ENCODE results near the gene CTXND2. TPM values are rescaled to one million over a fixed set of nuclear protein-coding genes. Genes with fewer than 3 reads are reported as not detected.
"Not testable (repeated sequence)": the region's sequence is repeated elsewhere in the genome, so short reads cannot be mapped to it uniquely, and the experiment has no call there.

Gene CTXND2
- total and polyA plus RNA-seq, 10 donors, result not detected

GRCh38 chr1:150881331-150882070 is 5.4 kb upstream of the CTXND2 start:
- H3K27ac ChIP-seq, result peak overlapping the region in 6 of 8 donors; percentile 14 to 68 (median 54)
- TF ChIP-seq POLR2A (IDR thresholded peaks at IDR 0.05) (no peak), POLR2AphosphoS5 (IDR thresholded peaks at IDR 0.05) (no peak), CTCF (IDR thresholded peaks at IDR 0.05 in 8 of 11, conservative IDR thresholded peaks at IDR 0.05 in 3 of 11) (no peak)
- intact Hi-C loops (cut with DNase I; ENCODE audit: low total_unique reads), result loop anchor here (5.0 kb wide), 1 partner anchor 41 kb away; no protein-coding TSS in a partner anchor
- peaks cover 0 to 27% (median 11%) of the 10 kb centered on the region in 6 donors for H3K4me1 ChIP-seq
- 40 to 79% (median 63%) methylated on average over 2 of the region's 2 CpGs for WGBS, 5 donors
- no peak overlapping the region for H3K4me3 ChIP-seq
- no peaks in the 10 kb centered on the region for H3K27me3 ChIP-seq (replicated peaks in 1 of 7)
- no peaks in the 10 kb centered on the region for H3K36me3 ChIP-seq
- DNase-seq, result no peak
- H3K9me3 ChIP-seq, result no peaks in the 10 kb centered on the region

GRCh38 chr1:150883121-150883520 is 3.8 kb upstream of the CTXND2 start:
- H3K27me3 ChIP-seq (replicated peaks in 1 of 7); H3K27ac ChIP-seq; H3K9me3 ChIP-seq; H3K4me3 ChIP-seq; H3K36me3 ChIP-seq; DNase-seq: not testable (repeated sequence)
- intact Hi-C loops (cut with DNase I; ENCODE audit: low total_unique reads), result loop anchor here (5.0 kb wide), 1 partner anchor 39 kb away; no protein-coding TSS in a partner anchor
- 77 to 89% (median 87%) methylated on average over 5 of the region's 5 CpGs for WGBS, 5 donors
- H3K4me1 ChIP-seq, result peaks cover 0 to 17% (median 2%) of the 10 kb centered on the region in 6 donors

- peaks cover 3 to 24% (median 10%) of the 10 kb centered on the region in 6 donors for H3K4me1 ChIP-seq
- TF ChIP-seq CTCF (IDR thresholded peaks at IDR 0.05 in 8 of 11, conservative IDR thresholded peaks at IDR 0.05 in 3 of 11), result no peak
- no peak for TF ChIP-seq POLR2AphosphoS5 (IDR thresholded peaks at IDR 0.05)
- DNase-seq, result no peak
- WGBS, 5 donors, result 89 to 97% (median 95%) methylated on average over 8 of the region's 8 CpGs
- H3K4me3 ChIP-seq, result no peak overlapping the region
- no peak overlapping the region for H3K27ac ChIP-seq
- no peaks in the 10 kb centered on the region for H3K9me3 ChIP-seq
- no peaks in the 10 kb centered on the region for H3K36me3 ChIP-seq
- H3K27me3 ChIP-seq (replicated peaks in 1 of 7), result no peaks in the 10 kb centered on the region
- intact Hi-C loops (cut with DNase I; ENCODE audit: low total_unique reads), result no loop called here
Measured at GRCh38 chr1:150888727-150889126, 1.8 kb downstream of the CTXND2 start.

- TF ChIP-seq POLR2A (IDR thresholded peaks at IDR 0.05) (no peak), CTCF (IDR thresholded peaks at IDR 0.05 in 8 of 11, conservative IDR thresholded peaks at IDR 0.05 in 3 of 11) (no peak), POLR2AphosphoS5 (IDR thresholded peaks at IDR 0.05) (no peak)
- no peaks in the 10 kb centered on the region for H3K36me3 ChIP-seq
- H3K4me3 ChIP-seq, result no peak overlapping the region
- H3K27me3 ChIP-seq (replicated peaks in 1 of 7), result no peaks in the 10 kb centered on the region
- intact Hi-C loops (cut with DNase I; ENCODE audit: low total_unique reads), result no loop called here
- no peaks in the 10 kb centered on the region for H3K9me3 ChIP-seq
- peaks cover 3 to 24% (median 10%) of the 10 kb centered on the region in 6 donors for H3K4me1 ChIP-seq
- peak overlapping the region in 2 of 8 donors; percentile 23 to 32 for H3K27ac ChIP-seq
- 3 to 26% (median 19%) methylated on average over 1 of the region's 1 CpG for WGBS, 5 donors
- no peak for DNase-seq
Measured at GRCh38 chr1:150890033-150890416, 3.1 kb downstream of the CTXND2 start.

Data from spleen (tissue), 11 donors.